H1 (cell line): Measurements from ENCODE around the gene TTC21A. TPM values are rescaled to one million over a fixed set of nuclear protein-coding genes. Genes with fewer than 3 reads are reported as not detected.

Experiments
- BACH1 ChIP-seq: IDR thresholded peaks from 2 replicates; pipeline ENCODE4 v1.6.1; 2012; ENCODE audit warnings: low read length, improper control_type of control experiment
- BRCA1 ChIP-seq: IDR thresholded peaks from 2 replicates; pipeline ENCODE4 v1.6.1; 2012; ENCODE audit warnings: low read depth, low read length, improper control_type of control experiment
- CHD7 ChIP-seq: fragments of 300-600 bp; sonication (generic); IDR thresholded peaks from 2 replicates; pipeline ENCODE4 v1.7.1; 2012; ENCODE audit warnings: low read length, moderate library complexity, mild to moderate bottlenecking, inconsistent platforms; ENCODE audit not compliant: insufficient replicate concordance
- CTBP2 ChIP-seq: IDR thresholded peaks from 2 replicates; pipeline ENCODE4 v1.7.0; 2011; ENCODE audit warnings: borderline replicate concordance, mild to moderate bottlenecking, moderate library complexity, mixed read lengths, low read length; ENCODE audit not compliant: insufficient read depth, insufficient read length
- EZH2 ChIP-seq: fragments of 200-600 bp; sonication (generic); IDR thresholded peaks from 2 replicates; pipeline ENCODE4 v1.7.1; 2012; ENCODE audit warnings: low read depth, mild to moderate bottlenecking, moderate library complexity, low read length, inconsistent platforms; ENCODE audit not compliant: severe bottlenecking
- JUND ChIP-seq: IDR thresholded peaks from 2 replicates; pipeline ENCODE4 v1.6.1; 2011; ENCODE audit warnings: mild to moderate bottlenecking, improper control_type of control experiment, low read length
- polyA plus RNA-seq, 7 experiments: library from polyadenylated mRNA; depleted of rRNA in 3 of 7; stranded (reverse) in 5 of 7; unstranded in 2 of 7; fragments of >200 nt in 5 of 7; fragments of 200-250 nt in 2 of 7; gene quantifications; 1 replicate in 5 of 7; 2 replicates in 1 of 7; 4 replicates in 1 of 7; pipeline versions ENCODE4 v1.2.1 to v1.2.3, GENCODE V29; 2011 to 2013; ENCODE audit warnings: missing spikeins in 2 of 7, mixed read lengths in 2 of 7
- total RNA-seq: library from RNA; stranded (reverse); fragmentation: NEBNext Ultra II Directional; extraction: Animal tissue kit (Norgen Biotek cat#: 25700); gene quantifications from 2 replicates; pipeline ENCODE4 v1.2.1, GENCODE V29; 2021
- TF ChIP-seq, protein P1 (sequence below): IDR thresholded peaks from 2 replicates; pipeline ENCODE4 v1.6.1; 2012; ENCODE audit warnings: inconsistent platforms

The TTC21A gene
- total and polyA plus RNA-seq, 2 of the 8 experiments (the other 6 are each of a cell fraction or from before 2014, with no cell fraction given) = 2.3 to 2.8 TPM

DNA sequence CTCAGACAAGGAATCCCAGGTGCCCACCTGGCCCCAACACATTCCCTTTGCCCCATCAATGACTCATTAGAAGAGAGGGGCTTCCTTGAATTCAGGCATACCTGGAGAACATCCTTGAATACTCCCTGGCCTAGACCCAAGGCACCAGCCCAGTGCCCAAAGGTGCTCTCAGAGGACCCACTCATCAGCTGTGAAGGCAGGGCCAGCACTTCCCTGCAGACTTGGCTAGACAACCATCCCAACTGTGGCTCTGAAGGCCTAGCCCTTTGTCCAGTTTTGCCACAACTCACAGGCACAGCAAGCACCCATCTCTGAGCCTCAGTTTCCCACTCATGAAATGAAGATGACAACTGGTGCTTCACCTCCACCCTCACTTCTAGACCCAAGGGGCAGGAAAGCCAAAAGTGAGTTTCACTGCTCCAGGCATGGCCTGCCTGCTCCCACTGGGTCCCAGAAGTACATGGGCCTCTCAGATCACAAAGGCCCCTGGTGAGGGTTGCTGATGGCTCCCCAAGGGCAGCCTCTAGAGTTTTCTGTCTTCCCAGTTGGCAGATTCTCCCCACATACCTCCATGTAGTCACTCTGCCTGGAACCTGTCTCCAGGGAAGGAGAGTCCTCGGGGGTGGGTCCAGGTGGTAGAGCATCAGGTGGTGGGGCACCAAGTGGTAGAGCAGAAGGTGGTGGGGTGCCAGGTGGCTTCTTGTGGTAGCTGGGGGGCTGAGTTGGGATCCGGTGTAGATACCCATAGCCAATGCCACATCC, 7.6 kb upstream of the TTC21A start (continued):
- TF ChIP-seq EZH2 (no peak), BACH1 (no peak), CHD7 (no peak), JUND (no peak), BRCA1 (no peak), CTBP2 (no peak)
- TF ChIP-seq, protein P1, sequence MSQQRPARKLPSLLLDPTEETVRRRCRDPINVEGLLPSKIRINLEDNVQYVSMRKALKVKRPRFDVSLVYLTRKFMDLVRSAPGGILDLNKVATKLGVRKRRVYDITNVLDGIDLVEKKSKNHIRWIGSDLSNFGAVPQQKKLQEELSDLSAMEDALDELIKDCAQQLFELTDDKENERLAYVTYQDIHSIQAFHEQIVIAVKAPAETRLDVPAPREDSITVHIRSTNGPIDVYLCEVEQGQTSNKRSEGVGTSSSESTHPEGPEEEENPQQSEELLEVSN = no peak
